ENCODE measurements around the gene CARS1.
"Not testable (repeated sequence)": the region's sequence is repeated elsewhere in the genome, so short reads cannot be mapped to it uniquely, and the experiment has no call there.

The CARS1 gene

DNA sequence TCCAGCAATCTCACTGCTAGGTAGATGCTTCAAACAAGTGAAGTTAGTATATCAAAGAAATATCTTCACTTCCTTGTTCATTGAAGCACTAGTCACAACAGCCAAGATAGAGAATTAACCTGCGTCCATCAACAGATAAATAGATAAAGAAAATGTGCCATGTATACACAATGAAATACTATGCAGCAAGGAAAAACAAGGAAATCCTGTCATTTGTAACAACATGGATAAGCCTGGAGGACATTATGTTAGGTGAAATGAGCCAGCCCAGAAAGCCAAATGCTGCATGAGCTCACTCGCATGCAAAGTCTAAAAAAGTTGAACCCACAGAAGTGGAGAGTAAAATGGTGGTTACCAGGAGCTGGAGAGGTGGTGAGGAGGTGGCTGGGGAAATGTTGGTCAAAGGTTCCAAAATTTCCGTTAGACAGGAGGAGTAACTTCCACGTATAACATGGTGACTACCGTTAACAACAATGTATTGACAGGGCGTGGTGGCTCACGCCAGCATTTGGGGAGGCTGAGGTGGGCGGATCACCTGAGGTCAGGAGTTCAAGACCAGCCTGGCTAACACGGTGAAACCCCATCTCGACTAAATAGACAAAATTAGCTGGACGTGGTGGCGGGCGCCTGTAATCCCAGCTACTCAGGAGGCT, 23.6 kb upstream of the CARS1 start:
- no peak overlapping the region for H3K27ac ChIP-seq
- TF ChIP-seq, protein P1, sequence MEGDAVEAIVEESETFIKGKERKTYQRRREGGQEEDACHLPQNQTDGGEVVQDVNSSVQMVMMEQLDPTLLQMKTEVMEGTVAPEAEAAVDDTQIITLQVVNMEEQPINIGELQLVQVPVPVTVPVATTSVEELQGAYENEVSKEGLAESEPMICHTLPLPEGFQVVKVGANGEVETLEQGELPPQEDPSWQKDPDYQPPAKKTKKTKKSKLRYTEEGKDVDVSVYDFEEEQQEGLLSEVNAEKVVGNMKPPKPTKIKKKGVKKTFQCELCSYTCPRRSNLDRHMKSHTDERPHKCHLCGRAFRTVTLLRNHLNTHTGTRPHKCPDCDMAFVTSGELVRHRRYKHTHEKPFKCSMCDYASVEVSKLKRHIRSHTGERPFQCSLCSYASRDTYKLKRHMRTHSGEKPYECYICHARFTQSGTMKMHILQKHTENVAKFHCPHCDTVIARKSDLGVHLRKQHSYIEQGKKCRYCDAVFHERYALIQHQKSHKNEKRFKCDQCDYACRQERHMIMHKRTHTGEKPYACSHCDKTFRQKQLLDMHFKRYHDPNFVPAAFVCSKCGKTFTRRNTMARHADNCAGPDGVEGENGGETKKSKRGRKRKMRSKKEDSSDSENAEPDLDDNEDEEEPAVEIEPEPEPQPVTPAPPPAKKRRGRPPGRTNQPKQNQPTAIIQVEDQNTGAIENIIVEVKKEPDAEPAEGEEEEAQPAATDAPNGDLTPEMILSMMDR (conservative IDR thresholded peaks at IDR 0.05): no peak

DNA sequence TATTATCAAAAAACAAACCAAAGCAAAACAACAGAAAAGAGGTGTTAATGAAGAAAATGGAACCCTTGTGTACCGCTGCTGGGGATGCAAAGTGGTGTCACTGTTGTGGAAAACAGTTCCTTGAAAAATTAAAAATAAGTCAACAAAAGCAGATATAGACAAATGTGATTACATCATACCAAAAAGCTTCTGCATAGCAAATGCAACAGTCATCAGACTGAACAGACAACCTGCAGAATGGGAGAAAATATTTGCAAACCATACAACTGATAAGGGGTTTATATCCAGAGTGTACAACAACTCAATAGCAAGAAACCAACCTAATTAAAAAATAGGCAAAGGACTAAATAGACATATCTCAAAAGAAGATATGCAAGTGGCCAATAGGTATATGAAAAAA, 22.9 kb upstream of the CARS1 start:
- TF ChIP-seq, protein P1 (conservative IDR thresholded peaks at IDR 0.05): no peak
- H3K27ac ChIP-seq: no peak overlapping the region

DNA sequence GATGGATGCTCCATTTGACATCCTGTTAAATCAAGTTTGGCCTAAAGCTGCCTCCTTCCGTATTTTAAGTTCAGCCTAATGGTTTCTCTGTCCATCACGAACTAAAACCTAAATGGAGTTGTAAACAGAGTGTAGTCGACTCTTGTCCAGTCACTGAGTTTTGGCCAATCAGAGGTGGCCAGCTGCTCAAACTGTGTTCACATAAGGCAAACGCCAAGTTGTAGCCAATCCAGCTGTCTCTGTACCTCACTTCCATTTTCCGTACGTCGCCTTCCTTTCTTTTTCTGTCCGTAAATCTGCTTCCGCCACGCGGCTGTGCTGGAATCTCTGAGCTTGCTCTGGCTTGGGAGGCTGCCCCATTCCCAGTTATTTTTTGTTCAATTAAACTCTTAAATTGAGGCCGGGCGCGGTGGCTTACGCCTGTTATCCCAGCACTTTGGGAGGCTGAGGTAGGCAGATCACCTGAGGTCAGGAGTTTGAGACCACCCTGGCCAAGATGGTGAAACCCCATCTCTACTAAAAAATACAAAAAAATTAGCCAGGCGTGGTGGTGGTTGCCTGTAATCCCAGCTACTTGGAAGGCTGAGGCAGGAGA, 20.7 kb upstream of the CARS1 start:
- H3K27ac ChIP-seq: no peak overlapping the region
- TF ChIP-seq, protein P1 (conservative IDR thresholded peaks at IDR 0.05): no peak

DNA sequence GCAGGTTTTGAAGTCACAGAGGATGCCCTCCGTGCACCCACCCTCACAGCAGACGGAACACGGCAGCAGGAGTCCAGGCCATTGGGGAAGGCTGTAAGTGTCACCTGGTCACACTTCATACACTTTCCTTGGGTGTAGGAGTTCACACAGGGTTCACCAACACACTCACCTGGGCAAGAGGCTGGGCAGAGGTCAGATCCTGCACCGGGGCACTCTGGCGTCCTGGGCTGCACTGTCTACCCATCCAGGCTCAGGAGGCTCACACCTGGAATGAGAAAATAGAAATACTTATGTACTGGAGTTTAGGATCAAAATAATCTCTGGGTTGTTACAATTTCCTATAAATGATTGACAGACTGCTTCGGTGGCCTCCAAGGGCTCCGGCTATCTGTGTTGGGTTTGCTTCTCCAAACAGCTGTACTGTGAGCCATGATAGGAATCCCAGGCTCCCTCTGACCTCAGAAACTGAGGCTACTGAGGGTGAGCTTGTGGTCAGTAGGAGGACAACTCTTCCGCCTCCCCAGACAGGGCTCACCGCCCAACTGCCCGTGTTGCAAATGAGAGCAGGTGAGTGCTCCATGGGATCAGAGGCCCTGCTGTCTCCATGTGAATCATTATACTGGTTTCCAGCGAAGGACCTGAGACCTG, 20.1 kb upstream of the CARS1 start:
- no peak overlapping the region for H3K27ac ChIP-seq
- TF ChIP-seq, protein P1 (conservative IDR thresholded peaks at IDR 0.05): no peak

DNA sequence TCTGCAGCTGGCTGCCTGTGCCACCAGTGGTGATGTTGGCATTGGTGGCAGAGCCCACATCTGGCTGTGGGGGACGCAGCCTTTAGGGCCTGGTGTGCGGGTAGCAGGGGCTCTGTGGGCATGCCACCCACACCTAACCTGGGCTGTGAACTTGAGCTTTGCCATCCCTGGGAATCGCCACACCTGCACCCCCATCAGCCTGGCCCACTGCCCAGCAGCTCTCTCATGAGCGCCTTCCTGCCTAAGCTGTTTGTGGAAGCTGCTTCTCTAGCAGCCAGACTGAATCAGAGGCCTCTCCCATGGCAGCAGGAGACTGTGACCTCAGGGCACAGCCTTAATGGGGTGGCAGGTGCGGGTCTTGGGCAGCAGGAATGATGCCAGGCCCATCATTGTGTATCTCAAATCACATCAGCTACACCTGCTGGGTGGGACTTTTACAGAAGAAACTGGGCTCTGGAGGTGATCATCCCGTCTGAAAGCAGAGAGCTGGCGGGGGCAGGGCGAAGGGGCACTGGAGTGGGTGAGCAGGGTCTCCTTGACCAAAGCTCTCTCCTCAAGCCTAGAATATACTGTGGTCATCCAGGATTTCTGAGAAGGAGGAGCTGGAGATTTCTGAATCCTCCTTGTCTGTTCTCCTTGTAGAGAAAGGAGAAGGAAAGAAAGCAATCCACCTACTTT, 17.8 kb upstream of the CARS1 start:
- no peak overlapping the region for H3K27ac ChIP-seq
- TF ChIP-seq, protein P1 (conservative IDR thresholded peaks at IDR 0.05): no peak

DNA sequence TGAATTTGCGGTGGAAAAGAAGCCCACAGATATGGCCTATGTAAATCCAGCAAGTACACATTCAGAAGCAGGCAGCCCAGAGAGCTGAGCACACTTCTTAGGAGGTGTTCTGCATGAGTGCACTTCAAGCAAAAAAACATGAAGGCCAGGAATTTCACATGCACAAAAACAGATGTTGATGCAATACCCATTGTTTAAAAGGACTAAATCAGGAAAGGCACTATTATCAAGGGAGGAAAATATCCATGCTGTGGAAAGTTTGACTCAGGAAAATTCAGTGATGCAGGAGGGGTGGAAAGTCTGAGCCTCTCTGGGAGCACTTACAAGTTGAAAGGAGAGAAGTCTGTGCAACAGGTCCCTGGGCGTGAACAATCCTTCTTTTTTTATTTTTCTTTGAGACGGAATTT, 15.8 kb upstream of the CARS1 start:
- TF ChIP-seq, protein P1 (conservative IDR thresholded peaks at IDR 0.05): no peak
- no peak overlapping the region for H3K27ac ChIP-seq

DNA sequence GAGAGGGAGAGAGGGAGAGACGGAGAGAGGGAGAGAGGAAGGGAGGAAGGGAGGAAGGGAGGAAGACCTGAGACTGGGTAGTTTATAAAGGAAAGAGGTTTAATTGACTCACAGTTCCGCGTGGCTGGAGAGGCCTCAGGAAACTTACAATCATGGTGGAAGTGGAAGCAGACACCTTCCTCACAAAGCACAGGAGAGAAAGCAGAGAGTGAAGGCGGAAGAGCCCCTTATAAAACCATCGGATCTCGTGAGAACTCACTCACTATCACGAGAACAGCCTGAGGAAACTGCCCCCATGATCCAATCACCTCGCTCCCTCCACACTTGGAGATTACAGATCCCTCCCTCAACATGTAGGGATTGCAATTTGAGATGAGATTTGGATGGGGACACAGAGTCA, 12.2 kb upstream of the CARS1 start:
- TF ChIP-seq, protein P1 (conservative IDR thresholded peaks at IDR 0.05): no peak
- H3K27ac ChIP-seq: no peak overlapping the region

DNA sequence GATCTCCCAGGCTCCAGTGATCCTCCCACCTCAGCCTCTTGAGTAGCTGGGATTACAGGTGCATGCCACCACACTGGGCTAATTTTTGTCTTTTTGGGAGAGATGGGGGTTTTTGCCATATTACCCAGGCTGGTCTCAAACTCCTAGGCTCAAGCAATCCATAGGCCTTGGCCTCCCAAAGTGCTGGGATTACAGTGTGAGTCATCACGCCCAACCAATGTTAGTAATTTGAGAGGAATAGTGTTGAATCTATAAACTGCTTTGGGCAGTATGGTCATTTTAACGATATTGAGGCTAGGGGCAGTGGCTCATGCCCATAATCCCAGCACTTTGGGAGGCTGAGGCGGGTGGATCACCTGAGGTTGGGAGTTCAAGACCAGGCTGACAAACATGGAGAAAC, 9.1 kb upstream of the CARS1 start:
- not testable (repeated sequence) for H3K27ac ChIP-seq

DNA sequence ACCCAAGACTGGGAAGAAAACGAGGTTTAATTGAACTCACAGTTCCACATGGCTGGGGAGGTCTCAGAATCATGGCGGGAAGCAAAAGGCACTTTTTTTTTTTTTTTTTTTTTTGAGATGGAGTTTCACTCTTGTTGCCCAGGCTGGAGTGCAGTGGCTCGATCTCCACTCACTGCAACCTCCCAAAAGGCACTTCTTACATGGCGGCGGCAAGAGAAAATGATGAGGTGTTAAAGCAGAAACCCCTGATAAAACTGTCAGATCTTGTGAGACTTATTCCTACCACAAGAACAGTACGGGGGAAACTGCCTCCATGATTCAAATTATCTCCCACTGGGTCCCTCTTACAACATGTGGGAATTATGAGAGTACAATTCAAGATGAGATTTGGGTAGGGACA, 7.5 kb upstream of the CARS1 start:
- not testable (repeated sequence) for H3K27ac ChIP-seq

DNA sequence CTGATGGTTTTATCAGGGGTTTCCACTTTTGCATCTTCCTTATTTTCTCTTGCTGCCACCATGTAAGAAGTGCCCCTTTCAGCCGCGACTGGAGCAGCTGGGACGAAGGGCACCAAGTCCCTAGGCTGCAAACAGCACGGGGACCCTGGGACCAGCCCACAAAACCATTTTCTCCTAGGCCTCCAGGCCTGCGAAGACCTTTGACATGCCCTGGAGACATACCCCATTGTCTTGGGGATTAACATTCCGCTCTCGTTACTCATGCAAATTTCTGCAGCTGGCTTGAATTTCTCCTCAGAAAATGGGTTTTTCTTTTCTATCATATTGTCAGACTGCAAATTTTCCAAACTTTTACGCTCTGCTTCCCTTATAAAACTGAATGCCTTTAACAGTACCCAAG, 6.7 kb upstream of the CARS1 start:
- H3K27ac ChIP-seq: not testable (repeated sequence)

DNA sequence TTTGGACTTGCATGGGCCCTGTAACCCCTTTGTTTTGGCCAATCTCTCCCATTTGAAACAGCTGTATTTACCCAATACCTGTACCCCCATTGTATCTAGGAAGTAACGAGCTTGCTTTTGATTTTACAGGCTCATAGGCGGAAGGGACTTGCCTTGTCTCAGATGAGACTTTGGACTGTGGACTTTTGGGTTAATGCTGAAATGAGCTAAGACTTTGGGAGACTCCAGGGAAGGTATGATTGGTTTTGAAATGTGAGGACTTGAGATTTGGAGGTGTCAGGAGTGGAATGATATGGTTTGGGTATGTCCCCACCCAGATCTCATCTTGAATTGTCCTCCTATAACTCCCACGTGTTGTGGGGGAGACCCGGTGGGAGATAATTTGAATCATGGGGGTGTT, 6.2 kb upstream of the CARS1 start:
- not testable (repeated sequence) for H3K27ac ChIP-seq

Measured in VCaP (cell line).